OCI-LY1 (cell line): ENCODE data around the gene SIDT1.

Source experiments
- EZH2 ChIP-seq: fragments of 200-600 bp; sonication (generic), shearing (Covaris generic); IDR thresholded peaks from 2 replicates; pipeline ENCODE4 v1.8.0; 2017; ENCODE audit warnings: borderline replicate concordance, mixed run types, mild to moderate bottlenecking, antibody characterized with exemption, low read length, moderate library complexity, mixed read lengths
- TF ChIP-seq, protein P1 (sequence below): fragments of 200-600 bp; sonication (generic), shearing (Covaris generic); IDR thresholded peaks from 2 replicates; pipeline ENCODE4 v1.5.1; 2017; ENCODE audit warnings: mild to moderate bottlenecking, antibody characterized with exemption, low read length, moderate library complexity, mixed read lengths

- TF ChIP-seq, protein P1, sequence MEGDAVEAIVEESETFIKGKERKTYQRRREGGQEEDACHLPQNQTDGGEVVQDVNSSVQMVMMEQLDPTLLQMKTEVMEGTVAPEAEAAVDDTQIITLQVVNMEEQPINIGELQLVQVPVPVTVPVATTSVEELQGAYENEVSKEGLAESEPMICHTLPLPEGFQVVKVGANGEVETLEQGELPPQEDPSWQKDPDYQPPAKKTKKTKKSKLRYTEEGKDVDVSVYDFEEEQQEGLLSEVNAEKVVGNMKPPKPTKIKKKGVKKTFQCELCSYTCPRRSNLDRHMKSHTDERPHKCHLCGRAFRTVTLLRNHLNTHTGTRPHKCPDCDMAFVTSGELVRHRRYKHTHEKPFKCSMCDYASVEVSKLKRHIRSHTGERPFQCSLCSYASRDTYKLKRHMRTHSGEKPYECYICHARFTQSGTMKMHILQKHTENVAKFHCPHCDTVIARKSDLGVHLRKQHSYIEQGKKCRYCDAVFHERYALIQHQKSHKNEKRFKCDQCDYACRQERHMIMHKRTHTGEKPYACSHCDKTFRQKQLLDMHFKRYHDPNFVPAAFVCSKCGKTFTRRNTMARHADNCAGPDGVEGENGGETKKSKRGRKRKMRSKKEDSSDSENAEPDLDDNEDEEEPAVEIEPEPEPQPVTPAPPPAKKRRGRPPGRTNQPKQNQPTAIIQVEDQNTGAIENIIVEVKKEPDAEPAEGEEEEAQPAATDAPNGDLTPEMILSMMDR: no peak
- no peak for TF ChIP-seq EZH2
Observed at GRCh38 chr3:113516115-113516505, 16.2 kb upstream of the SIDT1 start.
